NCI-H1092 (cell line): ENCODE measurements around the gene FILIP1.

ENCODE experiments used
- DNase-seq: peaks from one replicate; lab custom pipeline; 2025; lab: John Stamatoyannopoulos, UW

Gene FILIP1

GRCh38 chr6:75291744-75292143, 201.9 kb downstream of the FILIP1 start:
- no peak for DNase-seq

DNA sequence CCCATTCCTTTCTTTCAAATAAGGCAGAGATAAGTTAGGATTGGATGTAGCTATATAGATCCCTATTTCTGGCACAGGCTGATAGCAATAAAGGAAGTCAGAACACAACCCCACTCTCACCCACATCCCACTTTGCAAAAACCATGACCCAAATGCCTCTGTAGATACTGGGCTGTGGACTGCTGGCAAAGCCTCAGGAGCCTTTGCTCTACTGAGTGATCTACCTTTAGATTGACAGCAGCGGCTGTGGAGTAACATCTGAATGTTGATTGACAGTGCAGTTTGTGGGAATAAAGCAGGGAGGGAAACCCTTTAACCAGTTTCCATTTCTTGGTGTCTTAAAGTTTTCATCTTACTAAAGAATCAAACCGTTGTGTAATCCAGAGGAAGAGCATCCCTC, 202.3 kb downstream of the FILIP1 start:
- no peak for DNase-seq

- no peak for DNase-seq
Measured at GRCh38 chr6:75290136-75290945, 203.3 kb downstream of the FILIP1 start.

- no peak for DNase-seq
Measured at GRCh38 chr6:75288023-75288422, 205.6 kb downstream of the FILIP1 start.

GRCh38 chr6:75287424-75287823, 206.2 kb downstream of the FILIP1 start:
- no peak for DNase-seq

DNA sequence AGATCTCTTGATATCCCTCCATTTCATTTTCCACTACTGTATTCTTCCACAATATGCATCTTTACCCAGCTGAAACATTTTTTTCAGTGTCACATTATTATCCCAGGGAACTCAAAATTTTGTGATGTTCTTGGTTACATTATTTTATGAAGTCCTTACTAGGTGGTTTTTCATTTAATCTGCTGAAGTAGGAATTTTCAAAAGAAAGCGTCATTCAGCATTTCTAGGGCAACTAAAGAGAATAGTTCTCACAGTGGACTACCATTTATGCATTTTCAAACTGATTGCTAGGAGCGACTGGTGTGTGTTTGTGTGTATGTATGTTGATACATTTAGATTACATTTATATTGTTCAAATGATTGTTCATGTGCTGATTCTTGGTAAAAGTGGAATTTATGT, 206.6 kb downstream of the FILIP1 start:
- no peak for DNase-seq

DNA sequence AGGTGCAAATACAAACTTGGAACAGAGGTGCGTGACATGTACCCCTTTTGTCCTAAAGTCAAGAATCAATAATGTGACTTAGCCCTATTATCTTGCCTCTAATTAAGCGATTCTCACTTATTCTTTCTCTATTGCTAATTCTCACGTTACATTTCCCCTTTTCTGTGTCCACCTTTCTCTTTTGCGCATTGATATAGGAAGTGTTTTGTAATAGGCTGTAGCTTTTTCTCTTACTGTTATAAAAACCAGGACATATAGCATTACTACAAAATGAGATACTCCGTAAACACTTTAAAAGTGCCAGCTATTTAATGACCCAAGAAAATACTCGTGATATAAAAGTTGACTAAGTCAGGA, 208.3 kb downstream of the FILIP1 start:
- no peak for DNase-seq

DNA sequence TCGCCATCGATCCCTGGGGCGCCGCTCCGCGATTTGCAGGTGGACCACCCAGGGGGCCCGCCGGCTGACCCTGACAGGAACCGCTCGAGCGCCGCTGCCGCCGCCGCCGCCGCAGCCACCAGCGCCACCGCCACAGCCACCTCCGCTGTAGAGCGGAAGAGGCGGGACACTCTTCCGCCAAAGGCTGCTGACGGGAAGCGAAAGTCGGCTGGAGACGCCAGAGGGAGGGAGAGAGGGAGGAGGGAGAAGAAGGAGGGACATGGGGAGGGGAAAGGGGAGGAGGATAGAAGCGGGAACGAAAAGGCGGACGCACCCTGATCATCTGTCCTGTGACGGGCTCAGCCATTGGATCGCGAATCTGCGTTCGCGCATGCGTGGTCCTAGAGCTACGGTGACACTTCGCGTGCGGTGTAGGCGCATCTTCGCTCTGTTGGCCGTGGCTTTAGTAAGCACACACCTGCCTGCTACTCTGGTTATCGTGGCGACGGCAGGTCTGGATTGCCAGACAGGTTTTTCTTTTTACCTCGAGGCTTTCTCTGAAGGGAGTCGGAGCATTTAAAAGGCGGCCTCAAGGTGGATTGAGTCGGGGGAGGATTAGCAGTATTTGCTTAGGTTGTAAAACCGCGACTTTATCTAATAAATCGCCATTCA, 208.8 kb downstream of the FILIP1 start, which contains the start of gene TMEM30A:
Gene TMEM30A (minus strand): TSS at position 161 of the 651 bp plus-strand sequence. CDS start 154 bp downstream, at position 7.
- DNase-seq = peak; percentile 97

GRCh38 chr6:75283907-75284631, 209.5 kb downstream of the FILIP1 start:
- DNase-seq = peak; percentile 19

DNA sequence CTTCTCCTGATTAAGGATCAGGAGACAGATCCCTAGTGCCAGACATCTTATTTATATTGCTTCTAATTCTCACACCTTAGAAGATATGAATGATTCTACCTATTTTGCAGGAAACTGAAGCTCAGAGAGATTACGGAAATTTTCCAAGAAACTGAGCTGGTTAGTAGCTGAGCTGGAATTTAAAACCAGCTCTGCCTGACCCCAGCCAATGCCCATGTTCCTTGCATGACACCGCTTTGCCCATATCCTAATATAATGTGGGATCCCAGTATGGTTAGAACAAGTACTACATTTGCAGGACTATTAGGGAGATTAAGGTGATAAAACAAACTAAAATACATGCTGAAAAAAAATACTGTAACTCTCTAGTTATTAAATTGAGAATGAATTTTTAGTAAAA, 210.9 kb downstream of the FILIP1 start:
- no peak for DNase-seq

DNA sequence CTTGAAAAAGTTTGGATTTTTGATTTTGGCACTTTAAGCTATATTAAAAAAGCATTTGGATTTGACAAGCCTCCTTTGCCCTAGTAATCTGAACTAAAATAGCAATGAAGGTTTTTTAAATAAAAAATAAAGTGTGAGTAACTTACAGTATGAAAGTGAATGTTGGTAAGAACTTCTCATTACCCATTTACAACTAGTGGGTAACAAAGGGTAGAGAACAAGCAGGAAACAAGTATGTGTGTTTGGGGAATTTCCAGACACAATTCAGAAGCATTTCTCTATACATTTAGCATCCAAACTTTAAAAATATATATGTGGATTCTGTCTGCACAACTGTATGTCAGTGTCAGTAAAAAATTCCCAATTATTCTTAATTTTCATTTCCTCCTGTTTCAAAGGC, 211.9 kb downstream of the FILIP1 start:
- no peak for DNase-seq

- DNase-seq = no peak
Measured at GRCh38 chr6:75280131-75280855, 213.3 kb downstream of the FILIP1 start.

GRCh38 chr6:75279418-75279817, 214.2 kb downstream of the FILIP1 start:
- no peak for DNase-seq

- DNase-seq = no peak
Measured at GRCh38 chr6:75278474-75279077, 215.0 kb downstream of the FILIP1 start.

DNA sequence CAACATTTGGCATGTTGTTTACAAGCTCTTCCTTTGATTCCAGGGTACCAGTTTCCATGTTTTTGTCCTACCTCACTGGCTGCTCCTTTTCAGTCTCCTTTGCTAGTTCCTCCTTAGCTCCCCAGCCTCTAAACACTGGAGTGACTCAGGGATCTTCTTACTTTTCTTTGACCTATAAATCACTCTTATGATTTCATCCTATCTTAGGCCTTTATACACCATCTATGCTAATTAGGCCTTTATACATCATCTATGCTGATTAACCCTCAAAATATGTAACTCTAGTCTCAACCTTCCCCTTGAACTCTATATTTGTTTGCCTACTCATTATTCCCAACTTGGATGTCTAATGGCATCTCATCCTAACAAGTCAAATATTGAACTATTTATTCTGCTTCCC, 218.5 kb downstream of the FILIP1 start:
- no peak for DNase-seq

DNA sequence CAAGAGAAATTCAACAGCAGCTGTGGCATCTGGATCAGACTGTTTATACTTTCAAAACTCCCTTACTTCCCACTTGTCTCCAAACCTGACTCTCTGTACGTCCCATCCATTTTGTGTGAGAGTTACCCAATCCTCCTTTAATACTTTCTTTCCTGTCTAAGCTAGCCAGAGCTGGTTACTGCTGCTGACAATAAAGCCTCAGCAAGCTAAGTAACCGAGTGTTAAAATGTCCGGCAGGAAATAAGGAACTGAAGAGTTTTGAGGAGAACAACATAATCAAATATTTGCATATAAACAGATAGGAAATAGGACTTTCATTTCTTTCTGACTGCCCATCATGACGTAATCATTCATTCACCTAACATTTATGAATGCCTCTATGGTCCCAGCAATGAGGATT, 220.6 kb downstream of the FILIP1 start:
- no peak for DNase-seq

DNA sequence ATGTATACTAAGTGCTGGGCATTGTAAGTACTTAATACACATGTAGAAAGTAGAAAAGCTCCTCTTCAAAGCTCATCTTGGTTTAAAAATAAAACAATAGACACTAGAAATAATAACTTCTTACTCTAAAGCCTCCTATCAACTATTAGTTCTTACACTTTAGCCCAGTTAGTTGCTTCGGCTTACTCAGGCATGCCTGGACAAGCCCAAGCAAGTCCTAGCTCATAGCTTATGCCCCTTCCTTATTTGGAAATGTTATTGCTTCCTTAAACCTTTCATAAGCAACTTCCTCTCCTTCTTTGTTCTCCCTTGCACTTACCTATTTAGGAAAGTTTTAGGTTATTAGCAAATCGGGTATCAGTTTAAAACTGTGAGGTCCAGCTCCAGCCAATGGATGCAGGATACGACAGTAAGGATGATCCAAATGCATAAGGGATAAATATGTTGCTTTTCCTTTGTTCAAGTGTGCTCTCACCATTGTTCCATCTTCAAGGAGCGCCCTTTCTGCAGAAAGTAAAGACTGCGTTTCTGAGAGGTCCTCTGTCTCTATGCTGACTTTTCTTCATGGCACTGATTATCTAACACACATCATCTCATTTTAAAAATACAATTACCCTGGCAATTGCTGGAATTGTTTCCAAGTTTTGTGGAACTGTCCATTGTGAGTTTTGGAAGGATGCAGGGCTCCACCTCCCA, 221.3 kb downstream of the FILIP1 start:
- DNase-seq = no peak

DNA sequence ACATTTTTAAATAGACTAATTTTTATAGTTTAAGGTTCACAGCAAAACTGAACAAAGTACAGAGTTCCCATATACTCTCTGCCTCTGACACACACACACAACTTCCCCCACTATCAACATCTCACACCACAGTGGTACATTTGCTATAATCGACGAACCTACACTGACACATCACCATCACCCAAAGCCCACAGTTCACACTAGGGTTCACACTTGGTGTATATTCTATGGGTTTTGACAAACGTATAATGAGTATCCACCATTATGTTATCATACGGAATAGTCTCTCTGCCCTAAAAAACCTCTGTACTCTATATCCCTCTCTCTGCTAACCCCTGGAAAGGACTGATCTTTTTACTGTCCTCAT, 224.6 kb downstream of the FILIP1 start:
- no peak for DNase-seq

- DNase-seq = no peak
Measured at GRCh38 chr6:75268121-75268987, 225.2 kb downstream of the FILIP1 start.

- DNase-seq = no peak
Measured at GRCh38 chr6:75267461-75267860, 226.1 kb downstream of the FILIP1 start.
